Neural progenitor cell (in vitro differentiated cells): ENCODE data around the gene NDUFB4.

Experiments used
- EZH2phosphoT487 ChIP-seq: fragments of 200-600 bp; sonication (generic); IDR thresholded peaks from 2 replicates; pipeline ENCODE4 v1.6.1; 2017; ENCODE audit warnings: antibody characterized with exemption
- TF ChIP-seq, protein P1 (sequence below): fragments of 200-600 bp; sonication (generic); IDR thresholded peaks from 2 replicates; pipeline ENCODE4 v1.5.1; 2017; ENCODE audit warnings: antibody characterized with exemption, mild to moderate bottlenecking

DNA sequence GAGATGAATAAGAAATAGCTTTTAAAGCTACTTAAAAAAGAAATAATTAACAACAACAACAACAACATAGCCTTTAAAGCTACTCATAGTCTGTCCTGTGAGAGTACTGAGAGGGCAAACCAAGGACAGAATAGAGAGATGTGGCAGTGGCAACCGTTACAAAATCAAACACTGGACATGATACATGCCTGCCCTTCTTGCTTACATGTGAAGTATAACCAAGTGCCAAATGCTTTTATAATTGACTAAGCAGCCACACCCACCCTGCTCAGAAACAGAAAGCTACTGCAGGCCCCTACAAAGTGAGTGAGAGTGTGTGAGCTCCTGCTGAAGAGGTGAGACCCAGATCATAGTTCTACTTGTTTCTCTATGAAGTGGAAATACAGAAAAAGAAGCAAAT, 38.4 kb downstream of the NDUFB4 start:
- TF ChIP-seq, protein P1, sequence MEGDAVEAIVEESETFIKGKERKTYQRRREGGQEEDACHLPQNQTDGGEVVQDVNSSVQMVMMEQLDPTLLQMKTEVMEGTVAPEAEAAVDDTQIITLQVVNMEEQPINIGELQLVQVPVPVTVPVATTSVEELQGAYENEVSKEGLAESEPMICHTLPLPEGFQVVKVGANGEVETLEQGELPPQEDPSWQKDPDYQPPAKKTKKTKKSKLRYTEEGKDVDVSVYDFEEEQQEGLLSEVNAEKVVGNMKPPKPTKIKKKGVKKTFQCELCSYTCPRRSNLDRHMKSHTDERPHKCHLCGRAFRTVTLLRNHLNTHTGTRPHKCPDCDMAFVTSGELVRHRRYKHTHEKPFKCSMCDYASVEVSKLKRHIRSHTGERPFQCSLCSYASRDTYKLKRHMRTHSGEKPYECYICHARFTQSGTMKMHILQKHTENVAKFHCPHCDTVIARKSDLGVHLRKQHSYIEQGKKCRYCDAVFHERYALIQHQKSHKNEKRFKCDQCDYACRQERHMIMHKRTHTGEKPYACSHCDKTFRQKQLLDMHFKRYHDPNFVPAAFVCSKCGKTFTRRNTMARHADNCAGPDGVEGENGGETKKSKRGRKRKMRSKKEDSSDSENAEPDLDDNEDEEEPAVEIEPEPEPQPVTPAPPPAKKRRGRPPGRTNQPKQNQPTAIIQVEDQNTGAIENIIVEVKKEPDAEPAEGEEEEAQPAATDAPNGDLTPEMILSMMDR, result no peak
- no peak for TF ChIP-seq EZH2phosphoT487
